Activated T-helper 1 cell treated with Interleukin-2 at 50 U/mL for 16 hours (primary cell): ENCODE data around the gene EPYC.

Source experiments
- DNase-seq: peaks from one replicate; pipeline ENCODE4 v3.0.0-alpha.2; 2020; ENCODE audit warnings: low read depth

The EPYC gene, protein sequence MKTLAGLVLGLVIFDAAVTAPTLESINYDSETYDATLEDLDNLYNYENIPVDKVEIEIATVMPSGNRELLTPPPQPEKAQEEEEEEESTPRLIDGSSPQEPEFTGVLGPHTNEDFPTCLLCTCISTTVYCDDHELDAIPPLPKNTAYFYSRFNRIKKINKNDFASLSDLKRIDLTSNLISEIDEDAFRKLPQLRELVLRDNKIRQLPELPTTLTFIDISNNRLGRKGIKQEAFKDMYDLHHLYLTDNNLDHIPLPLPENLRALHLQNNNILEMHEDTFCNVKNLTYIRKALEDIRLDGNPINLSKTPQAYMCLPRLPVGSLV

GRCh38 chr12:91004872-91005271, at the start of gene EPYC:
Gene EPYC (minus strand): TSS chr12:91004972. CDS start chr12:91002565, 2,407 bp downstream.
- DNase-seq: no peak

DNA sequence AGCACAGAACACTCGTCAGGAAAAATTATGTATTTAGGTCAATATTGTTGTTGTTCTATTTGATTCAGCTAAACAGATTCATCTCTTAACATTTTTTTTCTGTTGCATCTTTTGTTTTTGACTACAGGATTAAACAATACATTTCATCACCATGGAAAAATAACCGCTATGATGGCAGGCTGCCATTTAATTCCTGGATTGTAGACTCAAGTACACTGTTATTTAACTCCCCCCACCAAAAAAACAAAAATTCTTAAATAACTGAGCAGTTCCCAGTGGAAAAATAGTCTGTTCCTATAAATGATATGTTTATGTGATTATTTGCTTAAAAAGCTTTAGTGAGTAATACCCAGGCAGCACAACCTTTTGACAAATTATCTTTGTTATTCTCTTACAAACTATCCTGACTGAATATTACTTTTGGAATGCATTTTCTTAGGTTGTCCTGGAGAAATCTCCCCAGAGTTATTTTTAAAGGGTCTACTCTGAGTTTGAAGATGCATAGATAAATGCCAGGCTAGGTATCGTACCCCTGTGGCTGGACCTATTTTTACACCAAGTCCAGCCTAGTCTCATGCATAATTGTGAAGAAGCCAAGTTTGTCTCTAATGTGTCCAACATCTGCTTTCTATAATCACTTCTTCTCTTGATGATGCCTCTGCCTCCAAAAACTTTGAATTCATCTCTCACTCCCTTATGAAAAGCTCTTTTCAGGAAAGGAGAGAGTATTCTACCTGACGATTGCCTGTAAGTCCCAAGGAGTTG, 49.4 kb upstream of the EPYC start:
- DNase-seq: no peak

DNA sequence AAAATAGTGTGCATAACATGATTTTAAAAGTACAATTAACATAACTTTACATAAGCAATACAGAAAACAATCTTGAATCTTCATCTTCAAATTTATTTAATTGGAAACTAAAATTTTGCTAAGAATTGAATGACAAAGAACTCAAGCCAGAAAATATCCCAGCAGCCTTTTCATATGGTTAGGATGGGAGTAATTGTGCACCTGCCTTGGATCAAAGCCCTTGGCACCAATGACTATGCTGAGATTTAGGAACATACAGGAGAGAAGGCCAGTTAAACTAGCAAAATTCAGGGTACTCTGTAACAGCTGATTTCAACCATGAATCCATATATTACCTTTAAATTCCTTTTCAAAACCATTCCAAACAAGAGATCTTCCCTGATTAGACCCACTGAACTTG, 47.3 kb upstream of the EPYC start:
- DNase-seq: no peak

DNA sequence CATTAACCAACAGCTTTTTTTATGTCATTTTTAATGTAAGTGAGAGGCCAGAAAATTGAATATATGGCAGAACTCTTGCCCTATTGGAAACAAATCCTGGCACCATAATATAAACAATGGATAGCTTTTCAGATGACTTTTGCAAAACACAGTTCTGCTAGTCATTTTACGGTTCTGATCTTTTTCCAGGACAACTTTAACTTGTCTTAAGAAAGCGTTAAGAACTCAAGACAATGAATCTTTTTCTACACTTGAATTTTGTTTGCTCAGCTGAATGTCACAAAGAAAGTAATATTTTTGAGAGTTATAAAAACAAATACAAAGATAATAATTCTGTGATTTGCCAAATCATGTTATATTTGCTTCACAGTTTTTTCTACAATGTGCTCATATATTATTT, 39.8 kb upstream of the EPYC start:
- DNase-seq: no peak

GRCh38 chr12:91043408-91043807, 38.6 kb upstream of the EPYC start:
- no peak for DNase-seq

DNA sequence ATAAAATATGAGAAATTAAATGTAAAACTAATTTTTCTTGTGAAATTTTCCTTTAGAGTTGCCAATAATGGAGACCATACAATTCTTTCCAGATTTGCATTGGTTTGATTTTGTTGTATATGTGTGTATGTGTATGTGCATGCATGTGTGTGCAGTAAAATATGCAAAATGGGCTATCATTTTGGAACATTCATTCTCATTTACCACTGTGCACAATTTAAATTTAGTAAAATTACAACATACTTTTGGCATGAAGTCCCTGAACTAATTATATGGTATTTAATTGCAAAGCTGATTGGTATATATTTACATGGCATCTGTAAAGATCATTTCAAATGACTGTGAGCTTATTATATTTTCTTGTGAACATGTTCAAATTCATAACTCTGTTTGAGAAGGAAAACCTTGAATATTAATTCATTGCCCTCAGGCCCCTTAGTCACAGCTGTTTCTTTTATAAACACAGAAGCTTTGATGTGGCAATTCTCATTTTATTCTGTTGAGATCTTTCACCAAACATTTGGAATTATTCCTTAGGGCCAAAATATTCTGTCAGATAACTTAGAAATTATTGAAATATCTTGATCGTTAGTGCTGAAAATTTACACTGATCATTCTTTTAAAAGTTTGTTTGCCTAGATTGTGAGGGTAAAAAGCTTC, 35.5 kb upstream of the EPYC start:
- DNase-seq: no peak

DNA sequence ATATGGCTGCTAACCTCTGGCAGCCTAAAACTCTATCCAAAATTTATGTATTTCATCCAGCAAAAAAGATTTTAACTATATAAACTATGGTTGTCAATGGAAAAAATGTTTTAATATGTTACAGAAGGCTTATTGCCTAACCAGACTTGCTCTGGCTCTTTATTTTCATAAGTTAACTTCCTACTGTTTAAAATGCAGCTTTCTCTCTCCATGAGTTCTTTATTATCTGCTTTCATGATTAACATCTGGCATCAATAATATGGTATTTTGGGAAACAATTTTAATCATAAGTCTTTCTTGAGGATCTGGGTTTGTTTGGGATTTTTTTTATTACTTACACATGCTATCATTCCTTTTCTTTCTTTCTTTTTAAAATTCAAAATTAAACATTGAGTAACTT, 32.5 kb upstream of the EPYC start:
- DNase-seq: no peak

DNA sequence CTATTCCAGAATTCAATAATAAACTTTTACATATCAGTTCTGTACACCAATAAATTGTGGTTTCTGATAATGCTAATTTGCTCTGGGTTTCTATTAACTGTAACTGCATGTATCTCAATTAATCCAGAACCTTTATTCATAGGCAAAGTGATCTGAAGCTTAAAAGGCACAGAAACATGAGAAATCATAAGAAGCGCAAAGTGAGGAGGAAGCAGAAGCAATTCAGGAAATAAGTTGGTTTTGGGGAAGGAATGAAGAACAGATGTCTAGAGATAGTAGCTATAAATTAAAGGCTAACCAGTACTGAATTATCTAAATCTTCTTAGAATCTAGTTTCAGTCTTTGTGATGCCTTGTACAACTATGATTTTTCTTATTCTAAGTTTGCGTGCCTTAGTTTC, 28.5 kb upstream of the EPYC start:
- no peak for DNase-seq

DNA sequence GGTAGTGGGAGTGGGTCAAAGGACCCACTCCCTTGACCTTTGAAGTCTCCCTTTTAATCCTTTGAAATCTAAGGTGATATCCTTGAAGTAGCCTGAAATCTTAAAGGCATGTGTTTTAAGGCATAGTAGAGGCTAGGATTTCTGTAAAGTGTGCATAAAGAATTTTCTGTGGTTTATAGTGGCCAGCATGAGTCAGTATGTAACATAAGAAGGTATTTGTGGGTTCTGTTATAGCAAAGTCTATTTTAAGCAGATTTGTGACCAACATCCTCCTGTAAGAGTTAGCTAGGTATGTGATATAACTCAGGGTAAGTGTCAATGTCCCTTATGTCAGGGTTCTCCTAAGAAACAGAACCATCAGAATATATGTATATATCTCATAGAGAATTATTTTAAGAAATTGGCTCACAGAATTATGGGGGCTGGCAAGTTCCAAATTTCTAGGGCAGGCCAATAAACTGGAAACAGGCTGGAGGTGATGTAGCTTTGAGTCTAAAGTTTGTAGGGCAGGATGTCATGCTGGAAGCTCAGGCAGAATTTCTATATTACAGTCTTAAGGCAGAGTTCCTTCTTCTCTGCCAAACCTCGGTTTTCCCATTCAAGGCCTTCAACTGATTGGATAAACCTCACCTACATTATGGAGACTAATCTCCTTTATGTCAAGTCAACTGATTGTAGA, 18.7 kb upstream of the EPYC start:
- DNase-seq: no peak

- DNase-seq: no peak
These were observed 16.3 kb upstream of the EPYC start for GRCh38 chr12:91021076-91021475.

DNA sequence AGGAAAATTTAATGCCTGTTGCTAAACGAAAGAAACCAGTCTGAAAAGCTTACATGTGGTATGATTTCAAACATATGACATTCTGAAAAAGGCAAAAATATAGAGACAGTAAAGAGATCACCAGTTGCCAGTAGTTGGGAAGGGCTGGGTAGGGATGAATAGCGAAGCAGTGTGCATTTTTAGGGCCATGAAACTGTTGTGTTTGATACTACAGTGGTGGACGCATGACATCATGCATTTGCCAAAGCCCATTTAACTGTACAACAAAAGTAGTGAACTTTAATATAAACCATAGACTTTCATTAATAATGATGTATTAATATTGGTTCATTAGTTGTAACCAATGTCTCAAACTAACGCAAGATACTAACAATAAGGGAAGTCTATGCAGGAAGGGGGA, 14.7 kb upstream of the EPYC start:
- no peak for DNase-seq

- no peak for DNase-seq
These were observed 12.9 kb upstream of the EPYC start for GRCh38 chr12:91017511-91018263.

- DNase-seq: no peak
These were observed 12.3 kb upstream of the EPYC start for GRCh38 chr12:91017043-91017442.

DNA sequence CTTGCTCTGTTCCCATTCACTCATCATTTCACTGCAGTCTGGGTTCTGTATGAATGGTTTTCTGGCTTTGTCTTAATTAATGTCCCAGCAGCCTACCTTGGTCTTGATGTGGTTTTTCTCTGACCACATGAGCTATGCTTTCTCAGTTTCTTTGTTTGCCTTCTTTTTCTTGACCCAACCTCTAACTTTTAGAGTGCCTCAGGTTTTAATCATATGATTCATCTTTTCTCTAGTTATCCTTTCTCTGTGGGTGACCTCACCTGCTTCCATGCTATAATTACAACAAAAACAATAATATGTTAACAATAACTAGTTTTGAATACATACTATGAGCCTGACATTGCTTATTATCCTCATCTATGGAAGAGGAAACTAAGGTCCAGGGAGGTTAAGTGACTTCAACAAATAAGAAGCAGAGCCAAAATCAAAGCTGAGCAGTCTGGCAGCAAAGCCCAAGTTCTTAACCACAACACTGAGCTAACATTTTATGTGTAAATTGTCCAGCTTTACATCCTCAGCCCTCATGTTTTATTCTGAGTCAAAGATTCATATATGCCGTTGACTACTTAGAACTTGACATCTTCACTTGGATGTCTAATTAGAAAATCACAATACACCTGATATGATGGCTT, 4.7 kb upstream of the EPYC start:
- no peak for DNase-seq

DNA sequence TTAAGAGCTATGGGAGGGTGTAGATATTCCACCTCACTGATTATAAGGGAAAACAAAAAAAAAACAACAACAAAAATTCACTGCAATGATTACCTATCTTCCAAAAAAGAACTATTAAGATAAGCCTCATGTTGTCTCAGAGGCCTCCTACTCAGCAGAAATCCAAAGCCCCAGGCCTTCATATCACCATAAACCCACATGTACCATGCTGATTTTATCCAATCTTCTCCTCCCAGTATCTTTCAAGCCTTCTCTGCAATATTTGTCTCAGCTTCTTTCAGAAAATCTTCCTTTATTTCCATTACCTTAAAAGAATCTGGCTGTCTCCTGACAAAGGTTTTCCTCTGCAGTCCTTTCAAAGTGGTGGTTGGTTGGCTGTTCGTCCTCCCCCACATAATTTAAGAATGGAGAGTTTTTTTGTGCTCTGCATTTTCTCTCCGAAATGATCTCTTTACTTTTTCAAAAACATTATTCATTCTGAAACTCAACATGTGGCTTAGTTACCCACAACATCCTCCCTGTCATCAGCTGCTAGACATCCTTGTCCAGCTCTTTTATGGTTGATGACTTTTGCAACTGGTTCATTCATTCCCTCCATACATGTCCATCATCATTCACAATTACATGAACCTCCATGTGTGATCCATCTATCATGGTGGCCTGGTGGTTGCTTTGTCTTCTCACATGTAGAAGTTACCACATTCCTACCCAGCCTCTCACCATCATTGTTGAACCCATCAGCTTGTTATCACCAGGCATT, 2.9 kb upstream of the EPYC start:
- DNase-seq: no peak

DNA sequence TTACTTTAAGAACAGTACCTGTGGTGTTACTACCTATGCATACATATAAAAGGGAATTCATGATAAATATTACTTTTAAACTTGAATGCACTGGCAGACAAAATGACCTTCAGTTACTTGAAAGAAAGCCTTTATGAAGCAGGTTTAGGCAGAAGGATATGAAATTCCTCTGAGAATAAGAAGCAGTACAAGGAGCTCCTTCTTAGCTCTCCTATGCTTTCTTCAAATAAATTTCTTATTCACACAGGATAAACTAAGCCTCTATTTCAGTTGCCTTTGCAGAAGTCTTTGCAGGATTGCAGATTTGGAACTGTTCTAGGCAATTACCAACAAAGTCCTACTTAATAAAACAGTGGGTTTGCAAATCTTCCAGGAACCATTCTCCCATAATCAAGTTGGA, 1.0 kb downstream of the EPYC start:
- no peak for DNase-seq

- no peak for DNase-seq
These were observed 3.5 kb downstream of the EPYC start for GRCh38 chr12:91001306-91001705.

DNA sequence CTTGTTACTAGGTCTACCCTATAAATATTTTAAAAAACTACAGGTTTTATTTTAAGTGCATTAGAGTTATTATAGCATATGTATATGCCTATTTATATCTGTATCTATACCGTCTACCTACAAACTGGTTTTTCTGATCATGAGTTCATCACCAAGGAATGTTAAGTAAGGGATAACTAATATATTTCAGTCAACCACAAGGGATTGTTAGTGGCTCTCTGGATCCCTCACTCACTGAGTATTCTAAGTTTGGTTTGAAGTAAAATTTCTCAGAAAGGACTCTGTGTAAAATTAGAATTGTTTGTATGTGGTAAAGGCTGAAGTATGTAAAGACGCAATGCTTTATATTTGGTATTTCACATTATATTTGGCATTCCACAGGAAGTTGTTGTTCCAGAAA, 4.8 kb downstream of the EPYC start:
- no peak for DNase-seq

DNA sequence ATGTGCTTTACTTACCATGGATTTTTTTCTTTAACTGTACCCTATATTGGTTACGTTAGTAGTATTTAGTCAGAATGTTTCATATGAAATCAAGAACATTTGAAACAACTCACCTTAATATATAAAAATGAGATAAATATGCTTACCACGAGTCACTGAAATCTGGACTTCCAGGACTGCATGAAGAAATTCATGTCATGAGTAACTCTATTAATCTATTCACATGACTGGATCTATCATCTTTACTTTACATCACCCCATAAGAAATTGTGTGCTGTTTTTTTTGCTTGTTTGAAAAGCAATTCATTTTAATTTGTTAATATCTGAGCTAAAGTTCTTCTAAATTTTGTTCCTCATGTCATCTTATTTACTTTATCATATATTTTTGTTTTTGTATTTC, 5.2 kb downstream of the EPYC start:
- DNase-seq: no peak

GRCh38 chr12:90995010-90995409, 9.8 kb downstream of the EPYC start:
- no peak for DNase-seq
